ENCODE results near the gene TSPY8.
"Not testable (repeated sequence)": the region's sequence is repeated elsewhere in the genome, so short reads cannot be mapped to it uniquely, and the experiment has no call there.

The TSPY8 gene, protein sequence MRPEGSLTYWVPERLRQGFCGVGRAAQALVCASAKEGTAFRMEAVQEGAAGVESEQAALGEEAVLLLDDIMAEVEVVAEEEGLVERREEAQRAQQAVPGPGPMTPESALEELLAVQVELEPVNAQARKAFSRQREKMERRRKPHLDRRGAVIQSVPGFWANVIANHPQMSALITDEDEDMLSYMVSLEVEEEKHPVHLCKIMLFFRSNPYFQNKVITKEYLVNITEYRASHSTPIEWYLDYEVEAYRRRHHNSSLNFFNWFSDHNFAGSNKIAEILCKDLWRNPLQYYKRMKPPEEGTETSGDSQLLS

DNA sequence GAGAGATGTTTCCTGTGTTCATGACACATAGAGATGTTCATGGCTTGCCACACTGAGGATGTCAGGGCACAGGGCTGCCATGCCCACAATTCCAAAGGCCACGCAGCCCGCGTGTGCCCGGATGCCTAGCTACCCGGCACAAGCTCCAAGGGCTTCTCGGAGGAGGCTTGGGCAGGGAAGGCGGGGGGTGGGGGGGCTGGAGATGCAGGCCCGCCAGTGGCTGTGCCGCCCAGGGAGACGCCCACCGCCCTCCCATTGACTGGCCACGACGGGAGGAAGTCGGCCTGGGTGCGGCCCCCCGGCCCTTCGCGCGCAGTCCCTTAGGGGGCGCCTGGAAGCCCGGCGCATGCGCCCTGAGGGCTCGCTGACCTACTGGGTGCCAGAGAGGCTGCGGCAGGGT lies at the start of gene TSPY8:
Gene TSPY8 (plus strand): TSS at position 301 of the 400 bp plus-strand sequence. CDS start 46 bp downstream, at position 347.
- not testable (repeated sequence) for DNase-seq (ENCODE audit: low read depth)

DNA sequence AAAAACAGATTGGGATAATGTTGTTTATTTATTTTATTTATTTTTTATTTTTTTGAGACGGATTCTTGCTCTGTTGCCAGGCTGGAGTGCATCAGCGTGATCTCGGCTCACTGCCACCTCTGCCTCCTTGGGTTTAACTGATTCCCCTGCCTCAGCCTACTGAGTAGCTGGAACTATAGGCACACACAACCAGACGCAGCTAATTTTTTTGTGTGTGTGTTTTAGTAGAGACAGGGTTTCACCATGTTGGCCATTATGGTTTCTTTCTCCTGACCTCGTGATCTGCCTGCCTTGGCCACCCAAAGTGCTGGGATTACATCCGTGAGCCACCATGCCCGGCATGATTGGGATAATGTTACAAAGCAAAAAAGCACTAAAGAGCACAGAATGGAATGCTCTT lies 36.6 kb upstream of the TSPY8 start:
- DNase-seq (ENCODE audit: low read depth): no peak

- DNase-seq (ENCODE audit: low read depth): not testable (repeated sequence)
Measured at GRCh38 chrY:9337164-9337563, 20.4 kb upstream of the TSPY8 start, which contains the start of gene TSPY4. TSS of gene TSPY4 (plus strand) at chrY:9337464. CDS start at chrY:9337510, 46 bp downstream.

- not testable (repeated sequence) for DNase-seq (ENCODE audit: low read depth)
Measured at GRCh38 chrY:9396527-9396926, 38.9 kb downstream of the TSPY8 start.

- not testable (repeated sequence) for DNase-seq (ENCODE audit: low read depth)
Measured at GRCh38 chrY:9398121-9398520, 40.5 kb downstream of the TSPY8 start, which contains the start of gene TSPY3. TSS of gene TSPY3 (plus strand) at chrY:9398421. CDS start at chrY:9398467, 46 bp downstream.
